Karpas-422 (cell line): ENCODE measurements around the gene OR1S2. TPM values are rescaled to one million over a fixed set of nuclear protein-coding genes. Genes with fewer than 3 reads are reported as not detected.
"Not testable (repeated sequence)": the region's sequence is repeated elsewhere in the genome, so short reads cannot be mapped to it uniquely, and the experiment has no call there.

Source experiments
- DNase-seq: peaks from one replicate; pipeline ENCODE4 v3.0.0-alpha.2; 2015
- H2AFZ ChIP-seq: fragments of 200-600 bp; sonication (generic); 2 replicates; pipeline ENCODE4 v1.6.1; 2014; ENCODE audit warnings: antibody characterized with exemption, low read length, mixed read lengths
- H3K27ac ChIP-seq: fragments of 200-600 bp; sonication (generic); 2 replicates; pipeline ENCODE4 v1.5.1; 2014; ENCODE audit warnings: mild to moderate bottlenecking, low read length, moderate library complexity
- H3K27me3 ChIP-seq: fragments of 200-600 bp; sonication (generic); 2 replicates; pipeline ENCODE4 v1.6.1; 2014; ENCODE audit warnings: low read length, mixed read lengths
- H3K36me3 ChIP-seq: fragments of 200-600 bp; sonication (generic); 2 replicates; pipeline ENCODE4 v1.6.1; 2014; ENCODE audit warnings: low read length, mixed read lengths; ENCODE audit not compliant: insufficient read depth
- H3K4me1 ChIP-seq: fragments of 200-600 bp; sonication (generic); 2 replicates; pipeline ENCODE4 v1.6.1; 2014; ENCODE audit warnings: mild to moderate bottlenecking, low read length, mixed read lengths
- H3K4me2 ChIP-seq: fragments of 200-600 bp; sonication (generic); 2 replicates; pipeline ENCODE4 v1.6.1; 2014; ENCODE audit warnings: low read length, low read depth, mild to moderate bottlenecking; ENCODE audit not compliant: poor library complexity, severe bottlenecking
- H3K4me3 ChIP-seq: fragments of 200-600 bp; sonication (generic); 2 replicates; pipeline ENCODE4 v1.5.1; 2014; ENCODE audit warnings: mild to moderate bottlenecking, antibody characterized with exemption, low read length, mixed read lengths
- H3K79me2 ChIP-seq: fragments of 200-600 bp; sonication (generic); 2 replicates; pipeline ENCODE4 v1.6.1; 2014; ENCODE audit warnings: mild to moderate bottlenecking, low read length, mixed read lengths
- H3K9ac ChIP-seq: fragments of 200-600 bp; sonication (generic); 2 replicates; pipeline ENCODE4 v1.6.0; 2014; ENCODE audit warnings: low read length
- H3K9me2 ChIP-seq: fragments of 200-600 bp; sonication (generic), shearing (Covaris generic); replicated peaks from 2 replicates; pipeline ENCODE4 v1.6.0; 2014; ENCODE audit warnings: mild to moderate bottlenecking, low read length, moderate library complexity; ENCODE audit not compliant: insufficient read depth
- H3K9me3 ChIP-seq: fragments of 300-700, 200-600 bp; sonication (generic); 2 replicates; pipeline ENCODE4 v1.6.1; 2014; ENCODE audit warnings: low read length, mixed read lengths
- H4K20me1 ChIP-seq: fragments of 200-600 bp; sonication (generic); 2 replicates; pipeline ENCODE4 v1.6.1; 2014; ENCODE audit warnings: mild to moderate bottlenecking, antibody characterized with exemption, low read length, low read depth; ENCODE audit not compliant: insufficient read depth
- total RNA-seq: library from RNA; depleted of rRNA; stranded (reverse); fragments of >200 nt; shearing (Covaris generic); gene quantifications from 2 replicates; pipeline ENCODE4 v1.2.3, GENCODE V29; 2014; ENCODE audit warnings: low replicate concordance; rRNA removed

OR1S2 gene
- total RNA-seq: not detected in 2 replicates

- no peaks in the 10 kb centered on the region for H3K9me3 ChIP-seq
- no peak within 1 kb of the TSS for H3K4me3 ChIP-seq
- no peak within 1 kb of the TSS for H3K27ac ChIP-seq
- H2AFZ ChIP-seq: no peak within 1 kb of the TSS
- H3K79me2 ChIP-seq: no peaks in the 10 kb centered on the region
- no peaks in the 10 kb centered on the region for H3K4me1 ChIP-seq
- H3K9me2 ChIP-seq: peaks cover 4% of the 10 kb centered on the region; the same call in 1 of the 2 replicates
- no peak within 1 kb of the TSS for H3K4me2 ChIP-seq
- no peak within 1 kb of the TSS for H3K9ac ChIP-seq
- no peaks in the 10 kb centered on the region for H4K20me1 ChIP-seq
- no peaks in the 10 kb centered on the region for H3K27me3 ChIP-seq
- H3K36me3 ChIP-seq: no peaks in the 10 kb centered on the region
- no peak for DNase-seq
Measured at GRCh38 chr11:58204042-58204441, at the start of gene OR1S2. TSS of gene OR1S2 (minus strand) at chr11:58204142. CDS start at chr11:58204142, 0 bp downstream.

- no peak overlapping the region for H2AFZ ChIP-seq
- H3K27ac ChIP-seq: no peak overlapping the region
- H3K9me2 ChIP-seq: no peaks in the 10 kb centered on the region
Measured at GRCh38 chr11:58243954-58244353, 40.0 kb upstream of the OR1S2 start.

GRCh38 chr11:58227956-58228615 lies 24.1 kb upstream of the OR1S2 start:
- Histone ChIP-seq H3K4me2 (no peak overlapping the region), H3K79me2 (no peaks in the 10 kb centered on the region), H3K27me3 (no peaks in the 10 kb centered on the region), H3K9me3 (no peaks in the 10 kb centered on the region), H3K4me3 (no peak overlapping the region), H2AFZ (no peak overlapping the region), H4K20me1 (no peaks in the 10 kb centered on the region), H3K4me1 (no peaks in the 10 kb centered on the region), H3K9me2 (no peaks in the 10 kb centered on the region), H3K36me3 (no peaks in the 10 kb centered on the region), H3K9ac (no peak overlapping the region), H3K27ac (no peak overlapping the region)
- no peak for DNase-seq

More at GRCh38 chr11:58243954-58244353, 40.0 kb upstream of the OR1S2 start:
- no peak overlapping the region for H3K4me3 ChIP-seq
- H3K79me2 ChIP-seq: no peaks in the 10 kb centered on the region
- H3K27me3 ChIP-seq: no peaks in the 10 kb centered on the region
- H3K9ac ChIP-seq: no peak overlapping the region
- H3K36me3 ChIP-seq: no peaks in the 10 kb centered on the region
- DNase-seq: no peak
- no peaks in the 10 kb centered on the region for H4K20me1 ChIP-seq
- H3K9me3 ChIP-seq: no peaks in the 10 kb centered on the region; the same call in 1 of the 2 replicates
- no peak overlapping the region for H3K4me2 ChIP-seq
- H3K4me1 ChIP-seq: no peaks in the 10 kb centered on the region

GRCh38 chr11:58222721-58223120 lies 18.8 kb upstream of the OR1S2 start:
- Histone ChIP-seq H3K9ac (no peak overlapping the region), H3K9me3 (no peaks in the 10 kb centered on the region), H3K4me1 (no peaks in the 10 kb centered on the region), H3K27ac (no peak overlapping the region), H4K20me1 (no peaks in the 10 kb centered on the region), H3K79me2 (no peaks in the 10 kb centered on the region), H3K4me2 (no peak overlapping the region), H3K4me3 (no peak overlapping the region), H2AFZ (no peak overlapping the region), H3K27me3 (no peaks in the 10 kb centered on the region), H3K9me2 (no peaks in the 10 kb centered on the region; the same call in 1 of the 2 replicates), H3K36me3 (no peaks in the 10 kb centered on the region)
- no peak for DNase-seq

- no peak for DNase-seq
- Histone ChIP-seq H3K9ac (no peak overlapping the region), H3K9me2 (no peaks in the 10 kb centered on the region; the same call in 1 of the 2 replicates), H3K27ac (no peak overlapping the region), H3K4me3 (no peak overlapping the region), H2AFZ (no peak overlapping the region), H4K20me1 (no peaks in the 10 kb centered on the region), H3K4me1 (no peaks in the 10 kb centered on the region), H3K36me3 (no peaks in the 10 kb centered on the region), H3K27me3 (no peaks in the 10 kb centered on the region), H3K4me2 (no peak overlapping the region), H3K79me2 (no peaks in the 10 kb centered on the region), H3K9me3 (no peaks in the 10 kb centered on the region)
Measured at GRCh38 chr11:58216476-58216875, 12.5 kb upstream of the OR1S2 start.

- DNase-seq, H3K9ac ChIP-seq, H3K4me3 ChIP-seq, H3K4me2 ChIP-seq, H3K9me2 ChIP-seq, H3K4me1 ChIP-seq, H3K36me3 ChIP-seq, H3K27ac ChIP-seq, H4K20me1 ChIP-seq, H2AFZ ChIP-seq, H3K79me2 ChIP-seq, H3K27me3 ChIP-seq, H3K9me3 ChIP-seq: not testable (repeated sequence)
Measured at GRCh38 chr11:58212420-58212819, 8.5 kb upstream of the OR1S2 start, which contains the start of gene OR1S1. TSS of gene OR1S1 (plus strand) at chr11:58212720.

GRCh38 chr11:58199271-58199670 lies 4.7 kb downstream of the OR1S2 start:
- H3K79me2 ChIP-seq: no peaks in the 10 kb centered on the region
- H3K27me3 ChIP-seq: no peaks in the 10 kb centered on the region
- no peak overlapping the region for H3K27ac ChIP-seq
- no peak overlapping the region for H3K9ac ChIP-seq
- no peaks in the 10 kb centered on the region for H3K9me3 ChIP-seq
- peaks cover 4% of the 10 kb centered on the region; the same call in 1 of the 2 replicates for H3K9me2 ChIP-seq
- no peaks in the 10 kb centered on the region for H3K36me3 ChIP-seq
- H4K20me1 ChIP-seq: no peaks in the 10 kb centered on the region
- H3K4me2 ChIP-seq: no peak overlapping the region
- no peak overlapping the region for H3K4me3 ChIP-seq
- no peak overlapping the region for H2AFZ ChIP-seq
- H3K4me1 ChIP-seq: no peaks in the 10 kb centered on the region
- no peak for DNase-seq

GRCh38 chr11:58195939-58196338 lies 8.0 kb downstream of the OR1S2 start:
- Histone ChIP-seq H3K4me2 (no peak overlapping the region), H3K27me3 (no peaks in the 10 kb centered on the region), H3K9ac (no peak overlapping the region), H3K27ac (no peak overlapping the region), H3K79me2 (no peaks in the 10 kb centered on the region), H3K9me2 (no peaks in the 10 kb centered on the region; the same call in 1 of the 2 replicates), H4K20me1 (no peaks in the 10 kb centered on the region), H2AFZ (no peak overlapping the region), H3K4me3 (no peak overlapping the region), H3K9me3 (no peaks in the 10 kb centered on the region), H3K4me1 (no peaks in the 10 kb centered on the region), H3K36me3 (no peaks in the 10 kb centered on the region)
- no peak for DNase-seq
